LNCAP (cell line): ENCODE results near the gene FGFR4.

Experiments used
- TF ChIP-seq, protein P1 (sequence below): fragments of 450-650 bp; IDR thresholded peaks from 2 replicates; pipeline ENCODE4 v1.5.1; 2017; ENCODE audit warnings: mild to moderate bottlenecking

The FGFR4 gene

DNA sequence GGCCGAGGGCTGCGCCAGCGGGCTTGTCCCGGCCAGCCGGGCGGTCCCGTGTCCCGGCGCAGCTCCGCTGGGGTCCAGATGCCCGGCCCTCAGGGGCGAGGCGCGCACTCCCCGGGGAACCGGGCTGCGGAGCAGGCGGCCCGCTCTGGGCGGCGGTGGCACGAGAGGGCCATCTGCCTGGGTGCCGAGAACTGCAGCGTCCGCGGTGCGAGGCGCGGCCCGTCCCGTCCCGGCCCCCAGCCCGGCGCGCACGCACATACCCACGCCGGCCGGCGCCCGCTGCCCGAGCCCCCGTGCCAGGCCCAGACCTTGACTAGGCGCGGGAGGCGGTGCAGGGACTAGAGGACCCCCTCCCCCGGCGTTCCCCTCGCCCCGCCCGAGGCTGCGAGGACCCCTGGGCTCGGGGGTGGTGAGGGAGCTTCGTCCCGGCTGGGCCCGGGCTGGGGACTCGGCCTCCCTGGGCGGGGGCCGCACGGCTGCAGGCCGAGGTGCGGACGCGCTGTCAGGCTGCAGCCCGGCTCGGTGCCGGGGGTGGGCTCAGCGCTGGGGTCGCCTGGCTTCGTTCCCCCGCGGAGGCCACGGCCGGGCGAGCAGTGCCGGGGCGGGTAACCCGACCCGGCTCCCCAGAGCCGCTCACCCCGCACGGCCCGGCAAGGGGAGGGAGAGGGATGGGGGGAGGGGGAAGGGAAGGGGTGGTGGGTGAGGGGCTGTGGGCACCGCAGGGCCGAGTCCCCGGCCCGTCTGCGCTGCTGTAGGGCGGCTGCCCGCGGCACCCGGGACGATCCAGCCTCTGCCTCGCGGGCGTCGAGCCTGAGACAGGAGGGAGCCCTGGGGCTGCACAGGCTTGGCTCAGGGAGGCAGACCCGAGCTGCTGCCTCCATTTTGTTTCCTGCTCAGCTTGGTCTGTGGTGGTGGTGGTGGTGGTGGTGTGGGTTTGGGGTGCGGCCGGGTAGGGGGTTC lies 45.7 kb downstream of the FGFR4 start:
- TF ChIP-seq, protein P1, sequence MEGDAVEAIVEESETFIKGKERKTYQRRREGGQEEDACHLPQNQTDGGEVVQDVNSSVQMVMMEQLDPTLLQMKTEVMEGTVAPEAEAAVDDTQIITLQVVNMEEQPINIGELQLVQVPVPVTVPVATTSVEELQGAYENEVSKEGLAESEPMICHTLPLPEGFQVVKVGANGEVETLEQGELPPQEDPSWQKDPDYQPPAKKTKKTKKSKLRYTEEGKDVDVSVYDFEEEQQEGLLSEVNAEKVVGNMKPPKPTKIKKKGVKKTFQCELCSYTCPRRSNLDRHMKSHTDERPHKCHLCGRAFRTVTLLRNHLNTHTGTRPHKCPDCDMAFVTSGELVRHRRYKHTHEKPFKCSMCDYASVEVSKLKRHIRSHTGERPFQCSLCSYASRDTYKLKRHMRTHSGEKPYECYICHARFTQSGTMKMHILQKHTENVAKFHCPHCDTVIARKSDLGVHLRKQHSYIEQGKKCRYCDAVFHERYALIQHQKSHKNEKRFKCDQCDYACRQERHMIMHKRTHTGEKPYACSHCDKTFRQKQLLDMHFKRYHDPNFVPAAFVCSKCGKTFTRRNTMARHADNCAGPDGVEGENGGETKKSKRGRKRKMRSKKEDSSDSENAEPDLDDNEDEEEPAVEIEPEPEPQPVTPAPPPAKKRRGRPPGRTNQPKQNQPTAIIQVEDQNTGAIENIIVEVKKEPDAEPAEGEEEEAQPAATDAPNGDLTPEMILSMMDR, result no peak

DNA sequence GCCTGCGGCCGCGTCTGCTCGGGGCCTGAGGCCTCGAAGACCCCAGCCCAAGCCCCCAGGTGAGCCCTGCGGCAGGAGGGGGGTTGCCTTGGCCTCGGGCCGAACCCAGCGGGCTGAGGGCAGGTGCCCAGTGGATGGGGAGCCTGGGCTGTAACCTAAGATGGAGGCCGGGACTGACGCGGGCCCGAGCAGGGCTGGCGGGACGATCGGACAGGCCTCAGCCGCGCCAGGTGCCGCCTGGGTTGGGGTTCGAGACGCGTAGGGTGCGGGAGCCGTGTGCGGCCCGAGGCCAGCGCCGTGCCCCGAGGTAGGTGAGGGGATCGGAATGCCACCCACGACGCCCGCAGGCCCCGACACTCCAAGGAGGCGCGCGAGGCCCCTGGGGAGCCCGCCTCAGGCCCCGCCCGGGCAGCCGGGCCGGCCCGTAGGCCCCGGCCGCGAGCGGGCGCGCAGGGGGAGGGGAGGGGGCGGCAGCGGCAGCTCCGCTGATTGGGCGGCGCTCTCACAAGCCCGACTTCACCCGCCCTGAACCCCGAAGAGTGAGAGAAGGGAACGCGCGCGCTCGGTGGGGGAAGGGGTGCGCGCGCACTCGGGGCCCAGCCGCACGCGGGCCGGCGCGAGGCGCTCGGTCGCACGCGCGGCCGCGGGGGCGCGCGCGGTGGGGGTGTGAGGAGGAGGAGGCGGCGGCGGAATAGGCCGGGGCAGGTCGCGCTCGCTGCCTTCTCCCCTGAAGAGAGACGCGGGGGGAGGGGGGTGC lies 46.6 kb downstream of the FGFR4 start, which contains the start of gene NSD1:
Gene NSD1, plus strand, starts transcription at position 678 of the 757 bp plus-strand sequence. CDS start 1,331 bp downstream, outside the sequence.
- TF ChIP-seq, protein P1, result no peak

DNA sequence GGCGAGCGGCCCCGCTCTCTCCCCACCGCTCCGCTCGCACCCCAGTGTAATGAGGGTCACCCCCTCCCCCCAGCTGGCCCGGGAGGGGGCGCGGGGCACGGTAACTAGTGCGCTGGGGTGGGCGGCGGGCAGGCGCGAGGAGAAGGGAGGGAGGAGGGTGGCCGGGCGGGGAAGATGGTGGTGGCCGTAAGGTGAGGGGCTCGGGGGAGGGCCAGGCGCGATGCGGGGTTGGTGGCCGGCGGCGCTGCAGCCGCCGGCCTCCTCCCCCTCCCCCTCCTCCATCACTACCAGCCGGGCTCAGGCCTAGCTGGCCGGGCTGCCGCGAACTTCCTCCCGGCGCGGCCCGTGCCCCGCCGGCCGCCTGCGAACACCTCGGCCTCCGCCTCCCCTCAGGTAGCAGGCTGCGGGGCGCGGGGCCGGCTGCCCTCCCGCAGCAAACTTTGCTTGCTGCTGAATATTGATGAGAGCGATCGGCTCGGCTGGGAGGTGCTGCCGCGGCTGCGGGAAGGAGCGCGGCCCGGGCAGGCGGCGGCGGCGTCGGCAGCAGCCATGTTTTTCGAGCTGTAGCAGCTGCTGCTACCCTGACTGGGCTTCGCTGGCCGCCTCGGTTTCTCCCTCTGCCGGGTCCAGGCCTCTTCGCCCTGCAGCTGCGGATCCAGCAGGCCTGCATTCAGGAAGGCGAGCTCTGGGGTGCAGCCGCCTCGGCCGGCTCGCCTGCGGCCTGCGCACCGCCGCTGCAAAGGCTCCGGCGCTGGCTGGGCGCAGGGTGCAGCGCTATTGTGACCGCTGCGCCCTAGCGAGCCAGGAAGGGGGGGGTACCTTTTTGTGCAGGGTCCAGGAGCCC lies 47.4 kb downstream of the FGFR4 start:
- TF ChIP-seq, protein P1, result no peak

DNA sequence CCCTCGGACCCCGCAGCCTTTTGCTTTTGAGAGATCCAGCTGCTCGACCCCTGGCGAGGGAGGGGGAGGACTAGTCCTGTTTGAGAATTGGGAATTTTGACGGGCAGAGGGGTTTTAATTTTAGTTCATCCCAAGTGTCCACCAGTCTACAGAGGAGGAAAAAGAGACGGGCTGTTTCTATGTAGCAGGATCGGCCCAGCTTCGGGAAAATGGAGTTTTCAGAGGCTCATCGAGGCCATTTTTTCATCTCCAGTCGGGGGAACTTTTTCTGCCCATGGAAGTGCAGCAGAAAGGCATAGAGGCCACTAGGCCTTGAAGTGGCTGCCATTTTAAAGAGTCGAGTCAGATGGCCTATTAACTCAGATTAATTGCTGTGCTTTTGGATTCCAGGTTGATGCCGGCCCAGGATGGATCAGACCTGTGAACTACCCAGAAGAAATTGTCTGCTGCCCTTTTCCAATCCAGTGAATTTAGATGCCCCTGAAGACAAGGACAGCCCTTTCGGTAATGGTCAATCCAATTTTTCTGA lies 48.0 kb downstream of the FGFR4 start:
- TF ChIP-seq, protein P1, result no peak

DNA sequence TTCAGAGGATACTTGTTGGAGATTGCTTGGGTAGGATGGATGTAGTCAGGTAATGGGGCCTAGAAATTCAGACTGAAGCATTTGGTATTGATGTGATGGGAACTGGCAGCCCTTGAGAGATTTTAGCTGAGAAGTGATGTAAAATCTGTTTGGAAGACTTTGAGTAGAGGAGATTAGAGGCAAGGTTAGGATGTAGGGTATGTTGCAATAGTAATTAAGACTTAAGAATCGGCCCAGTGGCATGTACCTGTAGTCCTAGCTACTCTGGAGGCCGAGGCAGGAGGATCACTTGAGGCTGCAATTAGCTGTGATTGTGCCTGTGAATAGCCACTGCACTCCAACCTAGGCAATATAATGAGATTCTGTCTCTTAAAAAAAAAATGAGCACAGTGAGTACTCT lies 53.6 kb downstream of the FGFR4 start:
- TF ChIP-seq, protein P1, result no peak

DNA sequence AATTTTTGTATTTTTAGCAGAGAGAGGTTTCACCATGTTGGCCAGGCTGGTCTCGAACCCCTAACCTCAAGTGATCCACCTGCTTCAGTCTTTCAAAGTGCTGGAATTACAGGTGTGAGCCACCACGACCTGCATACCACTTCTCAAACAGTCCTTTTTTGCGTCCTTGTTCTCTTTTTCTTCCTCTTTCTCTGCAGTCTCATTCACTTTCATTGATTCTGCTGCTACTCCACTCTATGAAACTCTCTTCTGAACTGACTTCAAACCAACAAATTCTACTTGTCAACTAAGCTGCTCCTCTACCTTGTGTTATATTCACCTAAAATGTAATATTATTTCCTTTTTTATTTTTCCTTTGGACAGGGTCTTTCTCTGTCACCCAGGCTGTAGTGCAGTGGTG lies 54.8 kb downstream of the FGFR4 start:
- TF ChIP-seq, protein P1, result no peak
